GM18858 (cell line): ENCODE measurements around the gene ZNF688.
"Not testable (repeated sequence)": the region's sequence is repeated elsewhere in the genome, so short reads cannot be mapped to it uniquely, and the experiment has no call there.

ENCODE experiments used
- ATAC-seq: cut with Tn5 transposase; IDR thresholded peaks from one replicate; pipeline ENCODE4 v1.9.1; 2021; ENCODE audit not compliant: unreplicated experiment

Gene ZNF688

GRCh38 chr16:30571445-30572322, at the start of gene ZNF688:
Gene ZNF688 (minus strand): TSS chr16:30571714. CDS start chr16:30571629, 85 bp downstream.
- peak; percentile 52 for ATAC-seq

GRCh38 chr16:30620169-30620568, 48.7 kb upstream of the ZNF688 start:
- no peak for ATAC-seq

DNA sequence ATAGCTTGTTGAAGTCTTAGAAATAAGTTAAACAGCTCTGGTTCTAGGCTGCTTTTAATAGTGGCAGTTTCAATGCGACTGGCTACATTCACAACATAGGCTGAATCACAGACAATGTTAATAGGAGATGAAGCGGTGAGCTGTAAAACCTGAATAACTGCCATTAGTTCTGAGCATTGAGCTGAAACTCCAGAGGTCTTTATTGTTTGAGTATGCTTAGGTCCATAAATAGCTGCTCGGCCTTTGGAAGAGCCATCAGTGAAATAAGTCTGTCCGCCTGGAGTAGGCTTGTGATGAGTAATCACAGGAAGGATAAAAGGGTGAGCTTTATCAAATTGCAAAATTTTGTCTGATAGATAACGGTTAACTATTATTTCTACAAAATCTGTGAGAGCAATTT, 48.1 kb upstream of the ZNF688 start:
- ATAC-seq: no peak

- ATAC-seq: no peak
Observed at GRCh38 chr16:30619202-30619601, 47.7 kb upstream of the ZNF688 start.

GRCh38 chr16:30615358-30616091, 44.0 kb upstream of the ZNF688 start:
- no peak for ATAC-seq

GRCh38 chr16:30609926-30610839, 38.7 kb upstream of the ZNF688 start, which contains the start of gene ZNF689:
Gene ZNF689 (minus strand): TSS chr16:30610389. CDS start chr16:30610041, 348 bp downstream.
- peak; percentile 73 for ATAC-seq

DNA sequence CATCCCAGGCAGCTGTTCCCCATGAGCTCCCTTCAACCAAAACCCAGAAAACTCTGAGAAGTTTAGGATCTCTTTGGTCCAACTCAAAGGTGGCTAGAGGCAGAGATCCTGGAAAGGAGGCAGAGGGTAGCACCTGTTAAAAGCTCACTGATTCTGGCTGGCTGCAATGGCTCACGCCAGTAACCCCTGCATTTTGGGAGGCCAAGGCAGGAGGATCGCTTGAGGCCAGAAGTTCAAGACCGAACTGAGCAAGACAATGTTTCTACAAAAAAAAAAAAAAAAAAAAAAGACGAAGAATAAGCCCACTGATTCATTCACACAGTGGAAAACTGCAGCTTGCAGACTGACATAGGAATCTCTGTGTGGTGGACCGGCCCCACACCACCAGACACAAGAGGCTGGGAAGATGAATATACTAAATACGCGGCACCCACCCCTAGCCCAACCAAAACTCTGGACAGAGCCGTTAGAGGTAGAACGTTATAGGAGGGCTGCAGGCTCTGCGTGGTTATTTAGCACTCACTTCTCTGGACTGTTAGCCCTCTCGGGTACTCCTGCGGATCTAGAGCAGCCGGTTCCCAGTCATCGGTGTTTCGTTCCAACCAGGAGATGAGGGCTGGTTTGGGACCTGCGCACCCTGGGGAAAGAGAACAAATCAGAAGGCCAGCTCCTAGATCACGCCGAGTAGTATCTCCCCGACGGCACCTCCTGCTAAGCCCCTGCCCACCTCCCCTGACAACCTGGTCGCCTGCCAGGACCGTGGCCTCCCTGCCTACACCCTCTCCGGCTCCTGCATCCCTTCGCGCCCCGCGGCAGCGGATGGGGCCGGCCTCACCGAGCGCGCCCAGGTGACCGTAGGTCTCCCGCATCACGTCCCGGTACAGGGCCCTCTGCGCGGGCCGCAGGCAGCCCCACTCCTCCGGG, 37.8 kb upstream of the ZNF688 start:
- ATAC-seq: peak; percentile 33

DNA sequence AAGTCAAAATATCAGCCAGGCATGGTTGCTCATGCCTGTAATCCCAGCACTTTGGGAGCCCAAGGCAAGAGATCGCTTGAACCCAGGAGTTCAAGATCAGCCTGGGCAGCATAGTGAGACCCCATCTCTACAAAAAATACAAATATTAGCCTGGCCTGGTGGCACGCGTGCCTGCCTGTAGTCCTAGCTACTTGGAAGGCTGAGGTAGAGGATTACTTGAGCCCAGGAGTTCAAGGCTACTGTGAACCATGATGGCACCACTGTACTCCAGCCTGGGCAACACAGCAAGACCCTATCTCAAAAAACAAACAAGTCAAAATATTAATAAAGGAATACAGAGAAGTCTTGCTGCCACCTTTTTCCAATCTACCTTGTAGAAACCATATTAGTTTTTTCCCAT, 34.5 kb upstream of the ZNF688 start:
- ATAC-seq: no peak

DNA sequence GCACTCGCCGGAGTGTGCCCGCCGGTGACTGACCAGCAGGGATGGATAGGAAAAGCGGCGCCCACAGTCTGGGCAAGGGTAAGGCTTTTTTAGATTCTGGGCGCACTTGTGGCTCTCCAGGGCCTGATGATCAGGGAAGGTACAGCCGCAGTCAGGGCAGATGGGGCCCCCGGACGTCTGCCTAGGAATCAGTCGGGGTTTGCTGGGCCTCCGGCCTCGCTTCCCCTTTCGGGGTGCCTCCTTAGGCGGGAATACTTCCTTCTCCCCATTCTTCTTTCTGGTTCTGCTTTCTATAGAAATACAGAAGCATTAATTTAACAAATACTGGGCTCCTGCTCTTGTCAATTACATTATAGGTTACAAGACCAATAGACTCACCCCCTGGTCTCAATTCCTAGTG, 33.6 kb upstream of the ZNF688 start:
- no peak for ATAC-seq

DNA sequence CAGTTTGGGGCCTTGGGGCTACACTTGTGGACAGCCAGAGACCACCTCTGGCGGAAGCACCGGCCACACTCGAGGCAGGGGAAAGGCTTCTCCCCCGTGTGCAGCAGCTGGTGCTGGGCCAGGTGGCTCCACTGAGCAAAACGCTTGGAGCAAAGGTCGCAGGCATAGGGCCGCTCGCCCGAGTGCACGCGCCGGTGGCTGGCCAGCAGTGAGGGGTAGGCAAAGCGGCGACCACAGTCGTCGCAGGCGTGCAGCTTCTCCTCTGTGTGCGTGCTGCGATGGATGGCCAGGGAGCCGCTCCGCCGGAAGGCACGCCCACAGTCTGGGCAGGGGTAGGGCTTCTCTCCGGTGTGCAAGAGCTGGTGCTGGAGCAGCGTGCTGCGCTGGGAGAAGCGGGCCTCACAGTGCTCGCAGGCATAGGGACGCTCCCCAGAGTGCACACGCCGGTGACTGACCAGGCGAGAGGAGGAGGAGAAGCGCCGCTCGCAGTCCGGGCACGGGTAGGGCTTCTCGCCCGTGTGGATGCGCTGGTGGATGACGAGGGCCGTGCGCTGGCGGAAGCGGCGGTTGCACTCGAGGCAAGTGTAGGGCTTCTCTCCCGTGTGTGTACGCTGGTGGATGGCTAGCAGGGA, 32.9 kb upstream of the ZNF688 start:
- ATAC-seq: no peak

- no peak for ATAC-seq
Observed at GRCh38 chr16:30603945-30604315, 32.4 kb upstream of the ZNF688 start.

DNA sequence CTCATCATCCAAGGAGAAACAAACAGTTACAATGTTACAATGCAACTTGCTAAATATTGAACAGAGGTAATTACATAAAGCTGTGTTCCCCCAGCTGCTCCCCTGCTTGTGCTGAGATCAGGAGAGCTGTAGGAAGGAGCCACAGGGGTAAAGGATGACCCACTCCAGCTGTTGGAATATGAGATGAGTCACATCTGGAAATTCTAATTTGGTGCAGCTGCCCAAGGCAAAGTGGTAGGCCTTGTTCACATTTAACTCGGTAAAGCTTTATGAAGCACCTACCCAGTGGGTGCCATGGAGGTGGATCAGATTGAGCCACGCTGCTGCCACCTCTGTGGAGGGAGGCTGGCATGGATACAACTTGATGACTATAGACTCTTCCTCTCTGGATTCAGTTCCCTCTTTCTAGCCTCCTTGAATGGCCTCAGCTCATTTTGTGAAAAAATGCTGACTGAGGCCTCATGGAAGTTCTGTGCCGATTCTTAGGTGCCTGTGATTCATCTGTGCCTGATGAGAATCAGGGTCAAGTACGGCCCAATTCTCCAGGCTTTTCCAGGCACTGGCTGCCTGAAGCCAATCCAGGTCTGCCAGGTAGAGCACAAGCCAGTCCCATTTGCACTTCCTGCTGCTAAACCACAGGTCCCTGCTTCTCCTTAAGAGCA, 31.2 kb upstream of the ZNF688 start:
- no peak for ATAC-seq

GRCh38 chr16:30601966-30602365, 30.5 kb upstream of the ZNF688 start:
- no peak for ATAC-seq

DNA sequence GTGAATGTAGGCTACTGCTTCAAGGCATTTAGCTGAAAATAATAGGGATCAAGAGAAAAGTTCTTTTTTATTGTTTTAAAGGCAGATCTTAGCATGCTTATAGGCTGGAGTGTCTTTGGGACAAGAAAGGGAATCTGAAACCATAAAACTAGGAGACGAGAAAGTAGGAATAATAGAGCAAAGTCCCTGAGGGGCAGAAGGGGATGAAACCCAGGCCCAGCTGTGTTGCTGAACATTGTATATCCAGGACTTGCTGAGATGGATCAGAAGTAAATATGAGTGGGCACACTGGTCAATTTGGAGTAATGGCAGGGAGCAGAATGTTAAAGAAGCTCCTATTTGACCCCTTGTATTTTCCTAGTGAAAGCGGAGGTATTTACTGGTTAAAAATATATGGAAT, 29.4 kb upstream of the ZNF688 start:
- ATAC-seq: no peak

DNA sequence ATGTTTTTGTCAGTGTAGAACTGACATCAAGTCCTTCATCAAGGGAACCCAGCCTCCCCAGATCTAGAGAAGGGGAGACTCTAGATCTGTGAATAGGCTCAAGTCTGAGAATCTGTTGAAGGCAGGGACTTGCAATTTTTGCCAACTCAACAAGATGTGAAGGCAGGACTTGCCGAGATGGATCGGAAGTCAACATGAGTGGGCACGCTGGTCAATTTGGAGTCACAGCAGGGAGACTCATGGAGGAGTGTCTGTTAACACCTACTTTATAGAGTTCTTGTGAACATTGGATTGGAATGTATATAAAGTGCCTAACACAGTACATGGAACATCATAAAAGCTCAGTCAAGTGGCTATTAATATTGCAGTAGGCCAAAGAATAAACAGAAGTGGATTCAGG, 28.7 kb upstream of the ZNF688 start:
- no peak for ATAC-seq

- no peak for ATAC-seq
Observed at GRCh38 chr16:30592871-30593270, 21.4 kb upstream of the ZNF688 start.

GRCh38 chr16:30590869-30591268, 19.4 kb upstream of the ZNF688 start:
- ATAC-seq: not testable (repeated sequence)

DNA sequence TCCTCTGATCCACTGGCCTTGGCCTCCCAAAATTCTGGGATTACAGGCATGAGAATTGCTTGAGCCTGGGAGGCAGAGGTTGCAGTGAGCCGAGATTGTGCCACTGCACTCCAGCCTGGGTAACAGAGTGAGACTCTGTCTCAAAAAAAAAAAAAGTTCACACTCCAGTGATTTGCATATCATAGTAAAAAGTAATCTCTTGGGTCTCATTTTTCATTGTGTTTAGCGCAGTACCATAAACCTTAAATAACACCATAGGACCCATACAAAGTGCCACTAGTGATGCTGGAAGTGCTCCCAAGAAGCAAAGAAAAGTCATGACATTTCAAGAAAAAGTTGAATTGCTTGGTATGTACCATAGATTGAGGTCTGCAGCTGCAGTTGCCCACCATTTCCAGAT, 18.1 kb upstream of the ZNF688 start:
- ATAC-seq: not testable (repeated sequence)

DNA sequence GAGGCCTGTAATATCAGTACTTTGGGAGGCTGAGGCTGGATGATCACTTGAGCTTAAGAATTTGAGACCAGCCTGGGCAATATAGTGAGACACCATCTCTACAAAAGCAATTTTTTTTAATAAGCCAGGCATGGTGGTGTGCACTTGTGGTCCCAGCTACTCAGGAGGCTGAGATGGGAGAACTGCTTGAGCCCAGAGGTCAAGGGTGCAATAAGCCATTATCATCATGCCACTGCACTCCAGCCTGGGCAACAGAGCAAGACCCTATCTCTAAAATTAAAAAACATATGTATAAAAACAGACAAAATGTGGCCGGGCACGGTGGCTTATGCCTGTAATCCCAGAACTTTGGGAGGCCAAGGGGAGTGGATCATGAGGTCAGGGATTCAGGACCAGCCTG, 17.1 kb upstream of the ZNF688 start:
- no peak for ATAC-seq
